Hepatocyte (in vitro differentiated cells): ENCODE data around the gene CDK5R1.

ENCODE experiments used
- CTCF ChIP-seq: fragments of 200-600 bp; sonication (generic); IDR thresholded peaks from 2 replicates; pipeline ENCODE4 v1.5.1; 2016; ENCODE audit warnings: antibody characterized with exemption, mild to moderate bottlenecking; ENCODE audit not compliant: poor library complexity
- EZH2 ChIP-seq: fragments of 200-600 bp; sonication (generic); IDR thresholded peaks from 2 replicates; pipeline ENCODE4 v1.6.1; 2016; ENCODE audit warnings: antibody characterized with exemption, mild to moderate bottlenecking, borderline replicate concordance
- EZH2phosphoT487 ChIP-seq: fragments of 200-600 bp; sonication (generic); IDR thresholded peaks from one replicate; pipeline ENCODE4 v1.6.1; 2018; ENCODE audit warnings: antibody characterized with exemption, mild to moderate bottlenecking, low read depth, moderate library complexity; ENCODE audit not compliant: unreplicated experiment, severe bottlenecking

- TF ChIP-seq CTCF (no peak), EZH2phosphoT487 (no peak), EZH2 (no peak)
Measured at GRCh38 chr17:32440722-32441121, 46.1 kb upstream of the CDK5R1 start.
